IMR-90 (cell line): ENCODE results near the gene ANKS3. TPM values are rescaled to one million over a fixed set of nuclear protein-coding genes. Genes with fewer than 3 reads are reported as not detected.

ENCODE experiments used
- ATAC-seq: fragments of 200-7000 bp; cut with Tn5 transposase; 2 replicates; pipeline ENCODE4 v1.9.1; 2020; ENCODE audit warnings: low read depth, mild to moderate bottlenecking, moderate library complexity
- BruUV-seq: library from RNA; stranded (reverse); fragments of 400-500 nt; replicated peaks from 2 replicates; lab custom pipeline; 2021; lab: Mats Ljungman, UMichigan
- CTCF ChIA-PET: fragments of 300-600 bp; formaldehyde crosslinking; extraction: SDS; loops from one replicate; lab custom pipeline; 2021; ENCODE audit warnings: antibody characterized with exemption; lab: Yijun Ruan, JAX
- POLR2A ChIA-PET: fragments of 300-600 bp; sonication (Branson Sonifier 250); formaldehyde crosslinking; loops from one replicate; lab custom pipeline; 2022; ENCODE audit warnings: antibody characterized with exemption; ENCODE audit not compliant: unreplicated experiment; lab: Charles Lee
- DNase-seq: peaks from one replicate; pipeline ENCODE4 v3.0.0; 2013
- H2AFZ ChIP-seq: replicated peaks from 2 replicates; pipeline ENCODE3; 2013; ENCODE audit warnings: low read length, mild to moderate bottlenecking; ENCODE audit not compliant: poor library complexity
- H2AK5ac ChIP-seq: 2 replicates; pipeline ENCODE4 v1.6.1; 2013; ENCODE audit warnings: low read depth, low read length, inconsistent platforms
- H2AK9ac ChIP-seq: replicated peaks from 2 replicates; pipeline ENCODE3; 2013; ENCODE audit warnings: mild to moderate bottlenecking, low read depth, low read length, moderate library complexity; ENCODE audit not compliant: poor library complexity
- H2BK120ac ChIP-seq: 2 replicates; pipeline ENCODE4 v1.6.1; 2013; ENCODE audit warnings: low read depth, low read length, inconsistent platforms
- H2BK15ac ChIP-seq: 3 replicates; pipeline ENCODE4 v1.6.1; 2013; ENCODE audit warnings: low read depth, low read length, inconsistent platforms
- H2BK20ac ChIP-seq: 2 replicates; pipeline ENCODE4 v1.6.1; 2013; ENCODE audit warnings: low read depth, mild to moderate bottlenecking, inconsistent platforms, low read length, moderate library complexity
- H2BK5ac ChIP-seq: 2 replicates; pipeline ENCODE4 v1.6.1; 2013; ENCODE audit warnings: mild to moderate bottlenecking, low read depth, low read length, inconsistent platforms; ENCODE audit not compliant: poor library complexity, severe bottlenecking
- H3K14ac ChIP-seq: replicated peaks from 2 replicates; pipeline ENCODE4 v1.6.1; 2013; ENCODE audit warnings: low read depth, low read length, inconsistent platforms
- H3K18ac ChIP-seq: 2 replicates; pipeline ENCODE4 v1.6.1; 2013; ENCODE audit warnings: low read depth, low read length, control low read depth
- H3K23ac ChIP-seq: 2 replicates; pipeline ENCODE4 v1.6.1; 2013; ENCODE audit warnings: low read depth, low read length, inconsistent platforms
- H3K27ac ChIP-seq: 2 replicates; pipeline ENCODE4 v1.5.1; 2013; ENCODE audit warnings: mild to moderate bottlenecking, control low read depth, low read length; ENCODE audit not compliant: insufficient read depth
- H3K27me3 ChIP-seq: 2 replicates; pipeline ENCODE4 v1.6.1; 2013; ENCODE audit warnings: low read length; ENCODE audit not compliant: control insufficient read depth, insufficient read depth
- H3K36me3 ChIP-seq: 2 replicates; pipeline ENCODE4 v1.6.1; 2013; ENCODE audit warnings: low read length, mixed read lengths; ENCODE audit not compliant: control insufficient read depth, insufficient read depth
- H3K4ac ChIP-seq: 2 replicates; pipeline ENCODE4 v1.6.1; 2013; ENCODE audit warnings: low read depth, low read length, inconsistent platforms
- H3K4me1 ChIP-seq: 2 replicates; pipeline ENCODE4 v1.6.1; 2013; ENCODE audit warnings: low read length, mixed read lengths; ENCODE audit not compliant: control insufficient read depth, insufficient read depth
- H3K4me2 ChIP-seq: 2 replicates; pipeline ENCODE4 v1.6.1; 2013; ENCODE audit warnings: low read depth, mild to moderate bottlenecking, control low read depth, low read length, moderate library complexity
- H3K4me3 ChIP-seq: 2 replicates; pipeline ENCODE4 v1.5.1; 2013; ENCODE audit warnings: low read depth, mild to moderate bottlenecking, control low read depth, low read length, moderate library complexity; ENCODE audit not compliant: insufficient read depth
- H3K56ac ChIP-seq: 2 replicates; pipeline ENCODE4 v1.6.1; 2013; ENCODE audit warnings: low read length, inconsistent platforms; ENCODE audit not compliant: insufficient read depth; ENCODE audit errors: extremely low read depth
- H3K79me1 ChIP-seq, 2 experiments: 2 replicates each; pipeline ENCODE4 v1.6.1; 2013; ENCODE audit warnings: low read length in 2 of 2, inconsistent platforms in 1 of 2, low read depth in 1 of 2
- H3K9ac ChIP-seq: 2 replicates; pipeline ENCODE4 v1.6.1; 2013; ENCODE audit warnings: low read depth, low read length, control low read depth
- H3K9me1 ChIP-seq: 2 replicates; pipeline ENCODE4 v1.6.1; 2013; ENCODE audit warnings: low read length, inconsistent platforms; ENCODE audit not compliant: insufficient read depth
- H3K9me3 ChIP-seq: 2 replicates; pipeline ENCODE4 v1.6.1; 2013; ENCODE audit warnings: low read length; ENCODE audit not compliant: control insufficient read depth, insufficient read depth
- H4K20me1 ChIP-seq: 2 replicates; pipeline ENCODE4 v1.6.1; 2013; ENCODE audit warnings: low read length, inconsistent platforms; ENCODE audit not compliant: insufficient read depth
- H4K5ac ChIP-seq: 2 replicates; pipeline ENCODE4 v1.6.1; 2013; ENCODE audit warnings: mild to moderate bottlenecking, low read depth, low read length, control low read depth
- H4K8ac ChIP-seq, 2 experiments: 2 replicates each; pipeline ENCODE4 v1.6.1; 2013; ENCODE audit warnings: low read depth in 2 of 2, low read length in 2 of 2, control low read depth in 1 of 2, inconsistent platforms in 1 of 2
- H4K91ac ChIP-seq: 2 replicates; pipeline ENCODE4 v1.6.1; 2013; ENCODE audit warnings: low read depth, low read length, inconsistent platforms; ENCODE audit not compliant: insufficient read depth
- CEBPB ChIP-seq: IDR thresholded peaks from 2 replicates; pipeline ENCODE4 v1.6.1; 2012; ENCODE audit warnings: low read depth, low read length, improper control_type of control experiment
- FOS ChIP-seq: fragments of 150-350 bp; IDR thresholded peaks from 2 replicates; pipeline ENCODE4 v1.6.1; 2016; ENCODE audit warnings: low read depth, low read length
- MAZ ChIP-seq: IDR thresholded peaks from 2 replicates; pipeline ENCODE4 v1.6.1; 2012; ENCODE audit warnings: low read depth, mild to moderate bottlenecking, low read length, improper control_type of control experiment, moderate library complexity, borderline replicate concordance
- MXI1 ChIP-seq: IDR thresholded peaks from 2 replicates; pipeline ENCODE4 v1.6.1; 2012; ENCODE audit warnings: low read depth, mild to moderate bottlenecking, low read length, moderate library complexity, borderline replicate concordance
- NFE2L2 ChIP-seq: fragments of 150-350 bp; IDR thresholded peaks from 2 replicates; pipeline ENCODE4 v1.6.1; 2016; ENCODE audit warnings: low read depth, mild to moderate bottlenecking, low read length
- RAD21 ChIP-seq: IDR thresholded peaks from 2 replicates; pipeline ENCODE4 v1.6.1; 2012; ENCODE audit warnings: low read length, improper control_type of control experiment
- RCOR1 ChIP-seq: IDR thresholded peaks from 2 replicates; pipeline ENCODE4 v1.6.1; 2012; ENCODE audit warnings: mild to moderate bottlenecking, low read length, improper control_type of control experiment; ENCODE audit not compliant: insufficient replicate concordance
- RFX5 ChIP-seq: IDR thresholded peaks from 2 replicates; pipeline ENCODE4 v1.8.0; 2012; ENCODE audit warnings: low read depth, mild to moderate bottlenecking, low read length, moderate library complexity
- SMC3 ChIP-seq: fragments of 150-350 bp; IDR thresholded peaks from 2 replicates; pipeline ENCODE4 v1.6.1; 2016; ENCODE audit warnings: low read depth, mild to moderate bottlenecking, antibody characterized with exemption, low read length, moderate library complexity
- whole genome bisulfite sequencing, 2 experiments: methylation state at CpG; one replicate each; pipeline versions ENCODE4 v1.1.5 to v1.1.7; 2013; ENCODE audit warnings: missing lambda C conversion rate in 2 of 2; ENCODE audit not compliant: insufficient read length in 1 of 2; ENCODE audit errors: extremely low coverage in 2 of 2; 5-methylcytosine and 5-hydroxymethylcytosine counted together
- dilution Hi-C: fragments of 300-500 bp; cut with HindIII; formaldehyde crosslinking; loops from one replicate; pipeline ENCODE4 v1.14.3; 2018; ENCODE audit warnings: low sequenced_read_pairs; ENCODE audit not compliant: unreplicated experiment
- in situ Hi-C: fragments of 300-500 bp; cut with MboI; formaldehyde crosslinking; loops from 3 replicates; pipeline ENCODE4 v1.14.3; 2019; ENCODE audit warnings: low sequenced_read_pairs, inconsistent platforms, mixed read lengths
- intact Hi-C: fragments of 100-400 bp; cut with micrococcal nuclease; formaldehyde crosslinking; loops from 2 replicates; pipeline ENCODE4 v1.10.0; 2022
- polyA plus RNA-seq, 3 experiments: library from polyadenylated mRNA; depleted of rRNA; stranded (reverse); fragments of >200 nt; gene quantifications; 2 replicates each; pipeline ENCODE4 v1.2.3, GENCODE V29; 2012; ENCODE audit warnings: low replicate concordance in 1 of 3
- total RNA-seq: library from RNA; depleted of rRNA; stranded (reverse); fragments of >200 nt; gene quantifications from 2 replicates; pipeline ENCODE4 v1.2.3, GENCODE V29; 2012
- TF ChIP-seq, protein P1 (sequence below): fragments of 150-350 bp; IDR thresholded peaks from 2 replicates; pipeline ENCODE4 v1.6.1; 2017; ENCODE audit warnings: mild to moderate bottlenecking, antibody characterized with exemption, low read length, low read depth
- TF ChIP-seq, protein P2 (sequence below): conservative IDR thresholded peaks from 2 replicates; pipeline ENCODE4 v1.5.1; 2012; ENCODE audit warnings: mild to moderate bottlenecking, low read depth, low read length, improper control_type of control experiment

Gene ANKS3
- total and polyA plus RNA-seq, 2 of the 4 experiments (the other 2 are of a cell fraction) = 24.4 to 25.0 TPM

- Histone ChIP-seq H2BK5ac (no peak overlapping the region), H3K18ac (no peak overlapping the region), H3K9me1 (0 out of 2 replicates have a peak, but pooled peaks cover 3% of the 10 kb centered on the region), H3K27me3 (no peaks in the 10 kb centered on the region), H4K8ac (no peak overlapping the region), H4K20me1 (peaks cover 20% of the 10 kb centered on the region), H2BK20ac (no peak overlapping the region), H2AFZ (no peak overlapping the region), H3K56ac (no peak overlapping the region; the same call in 1 of the 2 replicates), H3K14ac (no peak overlapping the region), H2BK120ac (no peak overlapping the region), H3K4me3 (no peak overlapping the region), H3K27ac (no peak overlapping the region), H3K23ac (no peak overlapping the region), H3K4ac (no peak overlapping the region), H3K4me2 (no peak overlapping the region), H2BK15ac (no peak overlapping the region), H4K5ac (no peak overlapping the region), H3K9me3 (no peaks in the 10 kb centered on the region), H3K36me3 (peaks cover 67% of the 10 kb centered on the region), H2AK9ac (no peak overlapping the region), H3K9ac (no peak overlapping the region), H4K91ac (no peak overlapping the region), H2AK5ac (no peak overlapping the region), H3K79me1 (peaks cover 0 to 21% of the 10 kb centered on the region in 2 experiments; a peak in 3 of 4 replicates), H3K4me1 (peaks cover 4% of the 10 kb centered on the region; the same call in 1 of the 2 replicates)
- ChIA-PET POLR2A (no interaction called here), CTCF (interaction anchor here (0.9 kb wide), 1 partner anchor 75 kb away, joined by 3 read pairs; the partner anchor contains the start of gene MGRN1)
- ATAC-seq (no peak), DNase-seq (no peak)
- BruUV-seq = no TSS peak
- in situ Hi-C loops = no loop called here
- no peak for TF ChIP-seq NFE2L2
- TF ChIP-seq MAZ = no peak
- TF ChIP-seq, protein P1, sequence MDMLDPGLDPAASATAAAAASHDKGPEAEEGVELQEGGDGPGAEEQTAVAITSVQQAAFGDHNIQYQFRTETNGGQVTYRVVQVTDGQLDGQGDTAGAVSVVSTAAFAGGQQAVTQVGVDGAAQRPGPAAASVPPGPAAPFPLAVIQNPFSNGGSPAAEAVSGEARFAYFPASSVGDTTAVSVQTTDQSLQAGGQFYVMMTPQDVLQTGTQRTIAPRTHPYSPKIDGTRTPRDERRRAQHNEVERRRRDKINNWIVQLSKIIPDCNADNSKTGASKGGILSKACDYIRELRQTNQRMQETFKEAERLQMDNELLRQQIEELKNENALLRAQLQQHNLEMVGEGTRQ = no peak
- TF ChIP-seq RCOR1 = no peak
- TF ChIP-seq SMC3 = no peak
- no peak for TF ChIP-seq CEBPB
- TF ChIP-seq, protein P2, sequence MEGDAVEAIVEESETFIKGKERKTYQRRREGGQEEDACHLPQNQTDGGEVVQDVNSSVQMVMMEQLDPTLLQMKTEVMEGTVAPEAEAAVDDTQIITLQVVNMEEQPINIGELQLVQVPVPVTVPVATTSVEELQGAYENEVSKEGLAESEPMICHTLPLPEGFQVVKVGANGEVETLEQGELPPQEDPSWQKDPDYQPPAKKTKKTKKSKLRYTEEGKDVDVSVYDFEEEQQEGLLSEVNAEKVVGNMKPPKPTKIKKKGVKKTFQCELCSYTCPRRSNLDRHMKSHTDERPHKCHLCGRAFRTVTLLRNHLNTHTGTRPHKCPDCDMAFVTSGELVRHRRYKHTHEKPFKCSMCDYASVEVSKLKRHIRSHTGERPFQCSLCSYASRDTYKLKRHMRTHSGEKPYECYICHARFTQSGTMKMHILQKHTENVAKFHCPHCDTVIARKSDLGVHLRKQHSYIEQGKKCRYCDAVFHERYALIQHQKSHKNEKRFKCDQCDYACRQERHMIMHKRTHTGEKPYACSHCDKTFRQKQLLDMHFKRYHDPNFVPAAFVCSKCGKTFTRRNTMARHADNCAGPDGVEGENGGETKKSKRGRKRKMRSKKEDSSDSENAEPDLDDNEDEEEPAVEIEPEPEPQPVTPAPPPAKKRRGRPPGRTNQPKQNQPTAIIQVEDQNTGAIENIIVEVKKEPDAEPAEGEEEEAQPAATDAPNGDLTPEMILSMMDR = no peak
- no peak for TF ChIP-seq MXI1
- TF ChIP-seq RFX5 = no peak
- no peak for TF ChIP-seq FOS
- TF ChIP-seq RAD21 = no peak
- intact Hi-C loops = no loop called here
- dilution Hi-C loops = no loop called here
- 96% methylated on average over 9 of the region's 19 CpGs; no CpG with 5 or more reads in 1 of the 2 experiments for WGBS, 2 experiments
Observed at GRCh38 chr16:4699046-4699556, 35.0 kb downstream of the ANKS3 start.
